ENCODE results near the gene WWC2.
"Not testable (repeated sequence)": the region's sequence is repeated elsewhere in the genome, so short reads cannot be mapped to it uniquely, and the experiment has no call there.

The WWC2 gene

DNA sequence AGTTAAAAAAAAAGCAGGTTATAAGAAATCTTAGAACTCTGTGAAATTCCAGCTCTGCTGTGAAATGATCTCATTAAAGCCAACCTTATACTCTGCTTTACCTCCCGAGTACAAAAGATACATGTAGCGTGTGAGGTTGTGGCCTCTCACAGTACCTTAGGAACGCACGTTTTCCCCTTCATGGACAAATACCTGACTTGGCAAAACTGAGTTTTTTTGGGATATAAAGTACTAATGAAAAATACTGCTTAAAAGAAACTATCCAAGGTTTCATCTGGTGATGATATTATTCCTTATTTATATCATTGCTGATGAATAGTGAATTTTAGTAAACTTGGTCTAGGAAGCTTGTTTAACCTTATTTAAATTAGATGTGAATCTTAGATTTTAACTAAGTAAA lies 48.9 kb downstream of the WWC2 start:
- no peaks in the 10 kb centered on the region for H3K27me3 ChIP-seq (ENCODE audit: control insufficient read depth, low read length)
- no peaks in the 10 kb centered on the region for H3K79me2 ChIP-seq (ENCODE audit: control insufficient read depth, low read length)
- H3F3A ChIP-seq (ENCODE audit: control insufficient read depth, insufficient read depth): no peaks in the 10 kb centered on the region
- H3K9me2 ChIP-seq (replicated peaks; ENCODE audit: control insufficient read depth, low read length): no peaks in the 10 kb centered on the region
- TF ChIP-seq, protein P1, sequence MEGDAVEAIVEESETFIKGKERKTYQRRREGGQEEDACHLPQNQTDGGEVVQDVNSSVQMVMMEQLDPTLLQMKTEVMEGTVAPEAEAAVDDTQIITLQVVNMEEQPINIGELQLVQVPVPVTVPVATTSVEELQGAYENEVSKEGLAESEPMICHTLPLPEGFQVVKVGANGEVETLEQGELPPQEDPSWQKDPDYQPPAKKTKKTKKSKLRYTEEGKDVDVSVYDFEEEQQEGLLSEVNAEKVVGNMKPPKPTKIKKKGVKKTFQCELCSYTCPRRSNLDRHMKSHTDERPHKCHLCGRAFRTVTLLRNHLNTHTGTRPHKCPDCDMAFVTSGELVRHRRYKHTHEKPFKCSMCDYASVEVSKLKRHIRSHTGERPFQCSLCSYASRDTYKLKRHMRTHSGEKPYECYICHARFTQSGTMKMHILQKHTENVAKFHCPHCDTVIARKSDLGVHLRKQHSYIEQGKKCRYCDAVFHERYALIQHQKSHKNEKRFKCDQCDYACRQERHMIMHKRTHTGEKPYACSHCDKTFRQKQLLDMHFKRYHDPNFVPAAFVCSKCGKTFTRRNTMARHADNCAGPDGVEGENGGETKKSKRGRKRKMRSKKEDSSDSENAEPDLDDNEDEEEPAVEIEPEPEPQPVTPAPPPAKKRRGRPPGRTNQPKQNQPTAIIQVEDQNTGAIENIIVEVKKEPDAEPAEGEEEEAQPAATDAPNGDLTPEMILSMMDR (IDR thresholded peaks at IDR 0.05; ENCODE audit: low read depth, low read length, poor library complexity, severe bottlenecking): no peak
- TF ChIP-seq EZH2phosphoT487 (IDR thresholded peaks at IDR 0.05; ENCODE audit: borderline replicate concordance, low read length): no peak
- no peaks in the 10 kb centered on the region for H3K9me3 ChIP-seq (ENCODE audit: control insufficient read depth, insufficient read depth, low read length)
- H3K4me3 ChIP-seq (ENCODE audit: low read length): no peak overlapping the region
- no peaks in the 10 kb centered on the region for H3K4me1 ChIP-seq (ENCODE audit: control insufficient read depth, low read length)
- no peaks in the 10 kb centered on the region for H4K20me1 ChIP-seq (ENCODE audit: control insufficient read depth, insufficient read depth, low read depth, low read length)
- H3K27ac ChIP-seq (ENCODE audit: low read depth, low read length): no peak overlapping the region
- no peaks in the 10 kb centered on the region for H3K36me3 ChIP-seq (ENCODE audit: control insufficient read depth, low read length)
- no peak overlapping the region for H3K4me2 ChIP-seq (ENCODE audit: low read length)

DNA sequence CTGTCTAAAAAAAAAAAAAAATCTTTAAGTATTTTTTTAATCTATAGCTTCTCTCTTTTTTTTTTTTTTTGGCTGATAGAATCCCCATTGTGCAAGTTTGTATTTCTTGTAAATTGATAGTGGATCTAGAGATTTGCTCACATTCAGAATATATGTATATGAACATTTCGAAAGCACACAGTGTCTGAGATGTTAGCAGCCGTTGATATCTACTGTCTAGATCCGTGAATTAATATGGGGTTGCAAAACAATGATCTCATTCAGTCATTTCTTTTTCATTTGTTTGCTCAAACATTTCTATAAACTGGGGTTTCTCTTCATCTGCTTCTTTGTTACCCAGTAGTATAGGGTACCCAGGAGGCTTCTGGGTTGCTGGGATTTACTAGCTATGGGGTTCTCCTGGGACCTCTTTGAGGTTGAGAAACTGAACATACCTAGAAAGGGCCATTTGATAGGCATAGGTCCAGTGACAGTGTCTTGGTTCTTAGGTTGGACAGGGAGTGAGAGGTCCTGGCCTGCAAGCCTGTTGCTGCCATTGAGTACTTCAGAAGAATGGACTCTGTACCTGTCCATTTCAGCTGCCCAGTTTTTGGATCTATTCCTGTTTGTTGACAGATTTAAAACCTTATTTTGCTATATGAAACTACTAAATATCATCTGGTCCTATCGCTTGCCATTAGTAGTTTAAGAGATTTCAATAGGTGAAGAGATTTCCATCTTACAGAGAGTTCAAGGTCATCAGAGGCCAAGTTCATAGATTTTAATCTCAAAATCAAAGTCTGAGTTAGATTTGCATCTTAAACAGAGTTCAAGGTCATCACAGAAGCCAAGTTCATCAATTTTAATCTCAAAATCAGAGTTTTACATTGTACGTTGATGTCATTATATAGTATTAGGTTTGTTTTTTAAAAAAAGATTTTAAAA lies 50.8 kb downstream of the WWC2 start:
- Histone ChIP-seq H3K9me3 (ENCODE audit: control insufficient read depth, insufficient read depth, low read length) (no peaks in the 10 kb centered on the region), H3F3A (ENCODE audit: control insufficient read depth, insufficient read depth) (no peaks in the 10 kb centered on the region), H3K9me2 (replicated peaks; ENCODE audit: control insufficient read depth, low read length) (no peaks in the 10 kb centered on the region), H3K36me3 (ENCODE audit: control insufficient read depth, low read length) (no peaks in the 10 kb centered on the region), H3K4me1 (ENCODE audit: control insufficient read depth, low read length) (no peaks in the 10 kb centered on the region), H3K27ac (ENCODE audit: low read depth, low read length) (no peak overlapping the region), H3K79me2 (ENCODE audit: control insufficient read depth, low read length) (no peaks in the 10 kb centered on the region), H3K4me2 (ENCODE audit: low read length) (no peak overlapping the region), H4K20me1 (ENCODE audit: control insufficient read depth, insufficient read depth, low read depth, low read length) (no peaks in the 10 kb centered on the region), H3K4me3 (ENCODE audit: low read length) (no peak overlapping the region), H3K27me3 (ENCODE audit: control insufficient read depth, low read length) (no peaks in the 10 kb centered on the region)
- TF ChIP-seq, protein P1 (IDR thresholded peaks at IDR 0.05; ENCODE audit: low read depth, low read length, poor library complexity, severe bottlenecking): no peak
- no peak for TF ChIP-seq EZH2phosphoT487 (IDR thresholded peaks at IDR 0.05; ENCODE audit: borderline replicate concordance, low read length)

DNA sequence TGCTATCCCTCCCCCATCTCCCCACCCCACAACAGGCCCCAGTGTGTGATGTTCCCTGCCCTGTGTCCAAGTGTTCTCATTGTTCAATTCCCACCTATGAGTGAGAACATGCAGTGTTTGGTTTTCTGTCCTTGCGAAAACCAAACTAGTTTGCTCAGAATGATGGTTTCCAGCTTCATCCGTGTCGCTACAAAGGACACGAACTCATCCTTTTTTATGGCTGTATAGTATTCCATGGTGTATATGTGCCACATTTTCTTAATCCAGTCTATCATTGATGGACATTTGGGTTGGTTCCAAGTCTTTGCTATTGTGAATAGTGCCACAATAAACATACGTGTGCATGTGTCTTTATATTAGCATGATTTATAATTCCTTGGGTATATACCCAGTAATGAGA lies 51.6 kb downstream of the WWC2 start:
- H3F3A ChIP-seq (ENCODE audit: control insufficient read depth, insufficient read depth); H3K79me2 ChIP-seq (ENCODE audit: control insufficient read depth, low read length); H3K27me3 ChIP-seq (ENCODE audit: control insufficient read depth, low read length); H4K20me1 ChIP-seq (ENCODE audit: control insufficient read depth, insufficient read depth, low read depth, low read length); H3K4me3 ChIP-seq (ENCODE audit: low read length); H3K27ac ChIP-seq (ENCODE audit: low read depth, low read length); H3K36me3 ChIP-seq (ENCODE audit: control insufficient read depth, low read length); H3K9me3 ChIP-seq (ENCODE audit: control insufficient read depth, insufficient read depth, low read length); H3K9me2 ChIP-seq (replicated peaks; ENCODE audit: control insufficient read depth, low read length); H3K4me1 ChIP-seq (ENCODE audit: control insufficient read depth, low read length); H3K4me2 ChIP-seq (ENCODE audit: low read length): not testable (repeated sequence)

DNA sequence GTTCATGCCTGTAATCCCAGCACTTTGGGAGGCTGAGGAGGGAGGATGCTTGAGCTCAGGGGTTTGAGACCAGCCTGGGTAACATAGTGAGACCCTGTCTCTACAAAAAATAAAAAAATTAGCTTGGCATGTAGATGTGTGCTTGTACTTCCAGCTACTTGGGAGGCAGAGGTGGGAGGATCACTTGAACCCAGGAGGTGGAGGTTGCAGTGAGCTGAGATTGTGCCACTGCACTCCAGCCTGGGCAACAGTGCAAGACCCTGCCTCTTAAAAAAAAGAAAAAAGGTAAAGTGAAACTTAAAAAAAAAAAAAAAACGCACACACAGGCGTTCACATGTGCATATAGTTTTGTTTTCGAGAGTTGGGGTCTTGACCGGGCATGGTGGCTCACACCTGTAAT lies 53.2 kb downstream of the WWC2 start:
- H4K20me1 ChIP-seq (ENCODE audit: control insufficient read depth, insufficient read depth, low read depth, low read length); H3K9me2 ChIP-seq (replicated peaks; ENCODE audit: control insufficient read depth, low read length); H3K4me2 ChIP-seq (ENCODE audit: low read length); H3K4me3 ChIP-seq (ENCODE audit: low read length); H3K36me3 ChIP-seq (ENCODE audit: control insufficient read depth, low read length); H3K9me3 ChIP-seq (ENCODE audit: control insufficient read depth, insufficient read depth, low read length); H3K4me1 ChIP-seq (ENCODE audit: control insufficient read depth, low read length); H3K79me2 ChIP-seq (ENCODE audit: control insufficient read depth, low read length); H3K27me3 ChIP-seq (ENCODE audit: control insufficient read depth, low read length); H3F3A ChIP-seq (ENCODE audit: control insufficient read depth, insufficient read depth); H3K27ac ChIP-seq (ENCODE audit: low read depth, low read length): not testable (repeated sequence)

Data from DOHH2 (cell line).